Transverse colon (tissue), 4 donors: ENCODE results near the gene HSF5. TPM values are rescaled to one million over a fixed set of nuclear protein-coding genes. Genes with fewer than 3 reads are reported as not detected.

Experiments used
- DNase-seq: peaks from one replicate; pipeline ENCODE4 v3.0.0-alpha.2; 2019
- H3K27ac ChIP-seq, 4 donors: fragments of 200-600 bp; sonication (generic); 2 replicates each; pipeline ENCODE4 v1.5.1; 2016 to 2018; ENCODE audit warnings: inconsistent platforms in 4 of 4
- H3K27me3 ChIP-seq: fragments of 200-600 bp; sonication (generic); 2 replicates; pipeline ENCODE4 v1.5.1; 2017; ENCODE audit warnings: inconsistent platforms
- H3K36me3 ChIP-seq, 4 donors: fragments of 200-600 bp; sonication (generic); 2 replicates each; pipeline ENCODE4 v1.5.1; 2017 to 2019; ENCODE audit warnings: inconsistent platforms in 4 of 4
- H3K4me1 ChIP-seq, 4 donors: fragments of 200-600 bp; sonication (generic); 2 replicates each; pipeline ENCODE4 v1.5.1; 2017 to 2020; ENCODE audit warnings: inconsistent platforms in 4 of 4
- H3K4me3 ChIP-seq, 4 donors: fragments of 200-600 bp; sonication (generic); 1 replicate in 1 of 4; 2 replicates in 3 of 4; pipeline versions ENCODE4 v1.5.1 to v1.6.1; 2017 to 2019; ENCODE audit warnings: inconsistent platforms in 4 of 4
- H3K9me3 ChIP-seq, 2 donors: fragments of 200-600 bp; sonication (generic); 2 replicates each; pipeline ENCODE4 v1.5.1; 2017 to 2019; ENCODE audit warnings: inconsistent platforms in 2 of 2
- CTCF ChIP-seq, 5 experiments: fragments of 200-600 bp in 3 of 5; fragments of 450-650 bp in 2 of 5; sonication (generic) in 3 of 5; IDR thresholded peaks; 1 replicate in 2 of 5; 2 replicates in 3 of 5; pipeline ENCODE4 v1.5.1; 2016 to 2017; ENCODE audit warnings: antibody characterized with exemption in 5 of 5, inconsistent platforms in 3 of 5, mild to moderate bottlenecking in 2 of 5, moderate library complexity in 1 of 5
- EP300 ChIP-seq: sonication (generic); formaldehyde crosslinking; IDR thresholded peaks from one replicate; pipeline ENCODE4 v1.6.1; 2017; ENCODE audit warnings: antibody characterized with exemption, low read depth
- POLR2A ChIP-seq: fragments of 450-650 bp; IDR thresholded peaks from one replicate; pipeline ENCODE4 v1.6.1; 2016; ENCODE audit warnings: antibody characterized with exemption, mild to moderate bottlenecking, moderate library complexity
- POLR2AphosphoS5 ChIP-seq, 3 donors: sonication (generic); formaldehyde crosslinking; IDR thresholded peaks; one replicate each; pipeline ENCODE4 v1.6.1; 2016; ENCODE audit warnings: antibody characterized with exemption in 3 of 3
- WGBS, 2 donors: methylation state at CpG; one replicate each; pipeline ENCODE4 v1.1.5; 2018; ENCODE audit warnings: low coverage in 1 of 2; 5-methylcytosine and 5-hydroxymethylcytosine counted together
- in situ Hi-C, 4 donors: fragments of 200-750 bp; cut with MboI; loops; one replicate each; pipeline versions ENCODE4 v1.15.0 to v1.15.1; 2017; ENCODE audit warnings: low sequenced_read_pairs in 3 of 4, low pct_ligation_motif_present in 1 of 4, low pct_unique_long_range_greater_than_20kb in 1 of 4
- intact Hi-C: fragments of 100-400 bp; cut with DNase I; formaldehyde crosslinking; loops from one replicate; pipeline ENCODE4 v1.15.1; 2023; ENCODE audit warnings: low total_unique reads
- total RNA-seq, 4 donors: library from RNA; depleted of rRNA; stranded (reverse); fragments of >200 nt; gene quantifications; one replicate each; pipeline ENCODE4 v1.1.0, GENCODE V29; 2016

Gene HSF5
- total RNA-seq, 4 donors from 2014 or later, result 0.16 TPM; not detected in 3

- Histone ChIP-seq H3K4me1 (peaks cover 0 to 13% (median 5%) of the 10 kb centered on the region in 4 donors), H3K9me3 (no peaks in the 10 kb centered on the region), H3K27ac (no peak overlapping the region), H3K27me3 (peaks cover 9% of the 10 kb centered on the region), H3K4me3 (no peak overlapping the region), H3K36me3 (no peaks in the 10 kb centered on the region)
- in situ Hi-C loops, result loop anchor here in 1 of 4 donors (10.0 kb wide), 1 partner anchor 59 kb away; no protein-coding TSS in a partner anchor
- no peak for DNase-seq
- no peak for TF ChIP-seq EP300
- intact Hi-C loops, result no loop called here
- WGBS, 2 donors, result 84% methylated on average over 2 of the region's 2 CpGs; no CpG with 5 or more reads in 1 of the 2 donors
These were observed 47.2 kb upstream of the HSF5 start for GRCh38 chr17:58535431-58535830.

- in situ Hi-C loops (loop anchor here in 1 of 4 donors (10.0 kb wide), 1 partner anchor 60 kb away; no protein-coding TSS in a partner anchor), intact Hi-C loops (no loop called here)
- peaks cover 9% of the 10 kb centered on the region for H3K27me3 ChIP-seq
These were observed 46.8 kb upstream of the HSF5 start for GRCh38 chr17:58534901-58535421.

DNA sequence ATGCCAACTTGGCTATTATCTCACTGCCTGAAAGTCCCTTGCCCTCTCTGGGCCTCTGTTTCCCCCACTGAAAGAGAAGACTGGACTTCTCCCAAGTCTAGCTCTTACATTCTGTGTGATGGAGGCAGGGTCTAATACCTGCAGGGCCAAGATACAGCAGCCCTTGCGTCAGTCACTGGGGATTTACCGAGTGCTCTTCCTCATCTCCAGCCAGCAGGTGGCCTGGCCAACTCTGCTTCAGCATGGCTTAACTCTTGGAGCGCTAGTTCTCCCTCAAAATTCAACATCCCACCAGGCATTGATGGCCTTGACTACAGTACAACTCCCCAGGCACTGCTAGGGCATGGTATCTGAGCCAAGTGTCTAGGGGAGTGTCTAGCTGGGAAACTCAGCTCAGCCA lies 46.1 kb upstream of the HSF5 start:
- H3K27ac ChIP-seq, result no peak overlapping the region
- H3K9me3 ChIP-seq, result no peaks in the 10 kb centered on the region
- H3K4me3 ChIP-seq, result no peak overlapping the region
- no peak for TF ChIP-seq POLR2AphosphoS5 (IDR thresholded peaks at IDR 0.05)
- no peak for TF ChIP-seq POLR2A
- TF ChIP-seq EP300, result no peak
- no peak for TF ChIP-seq CTCF (IDR thresholded peaks at IDR 0.05)
- in situ Hi-C loops, result loop anchor here in 1 of 4 donors (10.0 kb wide), 1 partner anchor 60 kb away; no protein-coding TSS in a partner anchor
- no peaks in the 10 kb centered on the region for H3K36me3 ChIP-seq
- intact Hi-C loops, result no loop called here
- H3K27me3 ChIP-seq, result peaks cover 9% of the 10 kb centered on the region
- peaks cover 0 to 13% (median 5%) of the 10 kb centered on the region in 4 donors for H3K4me1 ChIP-seq
- 78 to 80% methylated on average over 2 to 3 of the region's 3 CpGs for WGBS, 2 donors
- DNase-seq, result no peak

More at GRCh38 chr17:58534901-58535421, 46.8 kb upstream of the HSF5 start:
- WGBS, 2 donors, result 89% methylated on average over 4 of the region's 4 CpGs; no CpG with 5 or more reads in 1 of the 2 donors
- no peak for TF ChIP-seq EP300
- no peak overlapping the region for H3K4me3 ChIP-seq
- DNase-seq, result no peak
- no peaks in the 10 kb centered on the region for H3K36me3 ChIP-seq
- peaks cover 0 to 13% (median 5%) of the 10 kb centered on the region in 4 donors for H3K4me1 ChIP-seq
- no peaks in the 10 kb centered on the region for H3K9me3 ChIP-seq
- H3K27ac ChIP-seq, result no peak overlapping the region

- no peak for TF ChIP-seq POLR2A
- no peak for TF ChIP-seq CTCF (IDR thresholded peaks at IDR 0.05)
- TF ChIP-seq POLR2AphosphoS5 (IDR thresholded peaks at IDR 0.05), result no peak
- no peak for TF ChIP-seq EP300
- DNase-seq, result no peak
- Histone ChIP-seq H3K27me3 (peaks cover 9% of the 10 kb centered on the region), H3K36me3 (no peaks in the 10 kb centered on the region), H3K4me1 (peaks cover 0 to 13% (median 5%) of the 10 kb centered on the region in 4 donors), H3K27ac (no peak overlapping the region), H3K4me3 (no peak overlapping the region), H3K9me3 (no peaks in the 10 kb centered on the region)
- WGBS, 2 donors, result 91 to 100% methylated on average over 1 to 5 of the region's 5 CpGs
- intact Hi-C loops, result no loop called here
- in situ Hi-C loops, result loop anchor here in 1 of 4 donors (10.0 kb wide), 1 partner anchor 61 kb away; no protein-coding TSS in a partner anchor
These were observed 45.5 kb upstream of the HSF5 start for GRCh38 chr17:58533616-58534188.

- in situ Hi-C loops, result loop anchor here in 1 of 4 donors (10.0 kb wide), 1 partner anchor 62 kb away; no protein-coding TSS in a partner anchor
- 53% methylated on average over 3 of the region's 3 CpGs; no CpG with 5 or more reads in 1 of the 2 donors for WGBS, 2 donors
These were observed 44.3 kb upstream of the HSF5 start for GRCh38 chr17:58532555-58532951.

More at GRCh38 chr17:58532555-58532951, 44.3 kb upstream of the HSF5 start:
- peak overlapping the region in 2 of 4 donors; percentile 47 to 55 for H3K4me3 ChIP-seq
- H3K27ac ChIP-seq, result no peak overlapping the region
- no peaks in the 10 kb centered on the region for H3K36me3 ChIP-seq
- intact Hi-C loops, result no loop called here
- DNase-seq, result no peak
- TF ChIP-seq POLR2A (no peak), EP300 (no peak), POLR2AphosphoS5 (IDR thresholded peaks at IDR 0.05) (no peak), CTCF (IDR thresholded peaks at IDR 0.05) (no peak)
- peaks cover 0 to 17% (median 5%) of the 10 kb centered on the region in 4 donors for H3K4me1 ChIP-seq
- no peaks in the 10 kb centered on the region for H3K9me3 ChIP-seq
- peaks cover 9% of the 10 kb centered on the region for H3K27me3 ChIP-seq
